ENCODE results near the gene ADGRG1.

DNA sequence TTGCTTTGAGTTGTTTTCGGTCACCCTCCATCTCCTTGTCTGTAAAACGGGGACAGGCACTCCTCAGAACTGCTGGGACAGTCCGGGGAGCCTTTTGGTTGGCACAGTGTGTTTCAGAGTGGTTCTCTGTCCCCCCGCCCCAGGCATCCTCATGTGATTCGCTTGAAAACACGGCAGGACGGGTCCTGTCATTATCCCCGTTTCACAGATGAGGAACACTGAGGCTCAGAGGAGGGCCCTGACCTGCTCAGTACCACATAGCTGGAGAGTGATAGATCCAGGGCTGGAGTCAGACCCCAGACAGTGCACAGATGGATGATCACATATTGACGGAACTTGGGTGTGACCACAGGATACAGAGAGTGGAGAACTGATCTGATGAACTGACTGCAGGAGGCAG, 13.5 kb upstream of the ADGRG1 start:
- TF ChIP-seq EZH2 (IDR thresholded peaks at IDR 0.05; ENCODE audit: low read length, missing control alignments) = no peak
- TF ChIP-seq, protein P1, sequence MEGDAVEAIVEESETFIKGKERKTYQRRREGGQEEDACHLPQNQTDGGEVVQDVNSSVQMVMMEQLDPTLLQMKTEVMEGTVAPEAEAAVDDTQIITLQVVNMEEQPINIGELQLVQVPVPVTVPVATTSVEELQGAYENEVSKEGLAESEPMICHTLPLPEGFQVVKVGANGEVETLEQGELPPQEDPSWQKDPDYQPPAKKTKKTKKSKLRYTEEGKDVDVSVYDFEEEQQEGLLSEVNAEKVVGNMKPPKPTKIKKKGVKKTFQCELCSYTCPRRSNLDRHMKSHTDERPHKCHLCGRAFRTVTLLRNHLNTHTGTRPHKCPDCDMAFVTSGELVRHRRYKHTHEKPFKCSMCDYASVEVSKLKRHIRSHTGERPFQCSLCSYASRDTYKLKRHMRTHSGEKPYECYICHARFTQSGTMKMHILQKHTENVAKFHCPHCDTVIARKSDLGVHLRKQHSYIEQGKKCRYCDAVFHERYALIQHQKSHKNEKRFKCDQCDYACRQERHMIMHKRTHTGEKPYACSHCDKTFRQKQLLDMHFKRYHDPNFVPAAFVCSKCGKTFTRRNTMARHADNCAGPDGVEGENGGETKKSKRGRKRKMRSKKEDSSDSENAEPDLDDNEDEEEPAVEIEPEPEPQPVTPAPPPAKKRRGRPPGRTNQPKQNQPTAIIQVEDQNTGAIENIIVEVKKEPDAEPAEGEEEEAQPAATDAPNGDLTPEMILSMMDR (conservative IDR thresholded peaks at IDR 0.05 in 1 of 2, IDR thresholded peaks at IDR 0.05 in 1 of 2; ENCODE audit: low read depth in 1 of 2, low read length in 2 of 2) = no peak
